IMR-90 (cell line): ENCODE data around the gene BRD8. TPM values are rescaled to one million over a fixed set of nuclear protein-coding genes. Genes with fewer than 3 reads are reported as not detected.

Experiments
- ATAC-seq: fragments of 200-7000 bp; cut with Tn5 transposase; 2 replicates; pipeline ENCODE4 v1.9.1; 2020; ENCODE audit warnings: low read depth, mild to moderate bottlenecking, moderate library complexity
- BruUV-seq: library from RNA; stranded (reverse); fragments of 400-500 nt; replicated peaks from 2 replicates; lab custom pipeline; 2021; lab: Mats Ljungman, UMichigan
- CTCF ChIA-PET: fragments of 300-600 bp; formaldehyde crosslinking; extraction: SDS; loops from one replicate; lab custom pipeline; 2021; ENCODE audit warnings: antibody characterized with exemption; lab: Yijun Ruan, JAX
- POLR2A ChIA-PET: fragments of 300-600 bp; sonication (Branson Sonifier 250); formaldehyde crosslinking; loops from one replicate; lab custom pipeline; 2022; ENCODE audit warnings: antibody characterized with exemption; ENCODE audit not compliant: unreplicated experiment; lab: Charles Lee
- DNase-seq: peaks from one replicate; pipeline ENCODE4 v3.0.0; 2013
- H2AFZ ChIP-seq: replicated peaks from 2 replicates; pipeline ENCODE3; 2013; ENCODE audit warnings: low read length, mild to moderate bottlenecking; ENCODE audit not compliant: poor library complexity
- H2AK5ac ChIP-seq: 2 replicates; pipeline ENCODE4 v1.6.1; 2013; ENCODE audit warnings: low read depth, low read length, inconsistent platforms
- H2AK9ac ChIP-seq: replicated peaks from 2 replicates; pipeline ENCODE3; 2013; ENCODE audit warnings: mild to moderate bottlenecking, low read depth, low read length, moderate library complexity; ENCODE audit not compliant: poor library complexity
- H2BK120ac ChIP-seq: 2 replicates; pipeline ENCODE4 v1.6.1; 2013; ENCODE audit warnings: low read depth, low read length, inconsistent platforms
- H2BK15ac ChIP-seq: 3 replicates; pipeline ENCODE4 v1.6.1; 2013; ENCODE audit warnings: low read depth, low read length, inconsistent platforms
- H2BK20ac ChIP-seq: 2 replicates; pipeline ENCODE4 v1.6.1; 2013; ENCODE audit warnings: low read depth, mild to moderate bottlenecking, inconsistent platforms, low read length, moderate library complexity
- H2BK5ac ChIP-seq: 2 replicates; pipeline ENCODE4 v1.6.1; 2013; ENCODE audit warnings: mild to moderate bottlenecking, low read depth, low read length, inconsistent platforms; ENCODE audit not compliant: poor library complexity, severe bottlenecking
- H3K14ac ChIP-seq: replicated peaks from 2 replicates; pipeline ENCODE4 v1.6.1; 2013; ENCODE audit warnings: low read depth, low read length, inconsistent platforms
- H3K18ac ChIP-seq: 2 replicates; pipeline ENCODE4 v1.6.1; 2013; ENCODE audit warnings: low read depth, low read length, control low read depth
- H3K23ac ChIP-seq: 2 replicates; pipeline ENCODE4 v1.6.1; 2013; ENCODE audit warnings: low read depth, low read length, inconsistent platforms
- H3K27ac ChIP-seq: 2 replicates; pipeline ENCODE4 v1.5.1; 2013; ENCODE audit warnings: mild to moderate bottlenecking, control low read depth, low read length; ENCODE audit not compliant: insufficient read depth
- H3K27me3 ChIP-seq: 2 replicates; pipeline ENCODE4 v1.6.1; 2013; ENCODE audit warnings: low read length; ENCODE audit not compliant: control insufficient read depth, insufficient read depth
- H3K36me3 ChIP-seq: 2 replicates; pipeline ENCODE4 v1.6.1; 2013; ENCODE audit warnings: low read length, mixed read lengths; ENCODE audit not compliant: control insufficient read depth, insufficient read depth
- H3K4ac ChIP-seq: 2 replicates; pipeline ENCODE4 v1.6.1; 2013; ENCODE audit warnings: low read depth, low read length, inconsistent platforms
- H3K4me1 ChIP-seq: 2 replicates; pipeline ENCODE4 v1.6.1; 2013; ENCODE audit warnings: low read length, mixed read lengths; ENCODE audit not compliant: control insufficient read depth, insufficient read depth
- H3K4me2 ChIP-seq: 2 replicates; pipeline ENCODE4 v1.6.1; 2013; ENCODE audit warnings: low read depth, mild to moderate bottlenecking, control low read depth, low read length, moderate library complexity
- H3K4me3 ChIP-seq: 2 replicates; pipeline ENCODE4 v1.5.1; 2013; ENCODE audit warnings: low read depth, mild to moderate bottlenecking, control low read depth, low read length, moderate library complexity; ENCODE audit not compliant: insufficient read depth
- H3K56ac ChIP-seq: 2 replicates; pipeline ENCODE4 v1.6.1; 2013; ENCODE audit warnings: low read length, inconsistent platforms; ENCODE audit not compliant: insufficient read depth; ENCODE audit errors: extremely low read depth
- H3K79me1 ChIP-seq, 2 experiments: 2 replicates each; pipeline ENCODE4 v1.6.1; 2013; ENCODE audit warnings: low read length in 2 of 2, inconsistent platforms in 1 of 2, low read depth in 1 of 2
- H3K9ac ChIP-seq: 2 replicates; pipeline ENCODE4 v1.6.1; 2013; ENCODE audit warnings: low read depth, low read length, control low read depth
- H3K9me1 ChIP-seq: 2 replicates; pipeline ENCODE4 v1.6.1; 2013; ENCODE audit warnings: low read length, inconsistent platforms; ENCODE audit not compliant: insufficient read depth
- H3K9me3 ChIP-seq: 2 replicates; pipeline ENCODE4 v1.6.1; 2013; ENCODE audit warnings: low read length; ENCODE audit not compliant: control insufficient read depth, insufficient read depth
- H4K20me1 ChIP-seq: 2 replicates; pipeline ENCODE4 v1.6.1; 2013; ENCODE audit warnings: low read length, inconsistent platforms; ENCODE audit not compliant: insufficient read depth
- H4K5ac ChIP-seq: 2 replicates; pipeline ENCODE4 v1.6.1; 2013; ENCODE audit warnings: mild to moderate bottlenecking, low read depth, low read length, control low read depth
- H4K8ac ChIP-seq, 2 experiments: 2 replicates each; pipeline ENCODE4 v1.6.1; 2013; ENCODE audit warnings: low read depth in 2 of 2, low read length in 2 of 2, control low read depth in 1 of 2, inconsistent platforms in 1 of 2
- H4K91ac ChIP-seq: 2 replicates; pipeline ENCODE4 v1.6.1; 2013; ENCODE audit warnings: low read depth, low read length, inconsistent platforms; ENCODE audit not compliant: insufficient read depth
- BHLHE40 ChIP-seq: fragments of 150-350 bp; IDR thresholded peaks from 2 replicates; pipeline ENCODE4 v1.6.1; 2016; ENCODE audit warnings: mild to moderate bottlenecking, low read depth, low read length
- CEBPB ChIP-seq: IDR thresholded peaks from 2 replicates; pipeline ENCODE4 v1.6.1; 2012; ENCODE audit warnings: low read depth, low read length, improper control_type of control experiment
- CHD1 ChIP-seq: IDR thresholded peaks from 2 replicates; pipeline ENCODE4 v1.6.1; 2012; ENCODE audit warnings: low read depth, low read length, improper control_type of control experiment
- FOS ChIP-seq: fragments of 150-350 bp; IDR thresholded peaks from 2 replicates; pipeline ENCODE4 v1.6.1; 2016; ENCODE audit warnings: low read depth, low read length
- MAFK ChIP-seq: IDR thresholded peaks from 2 replicates; pipeline ENCODE4 v1.6.1; 2012; ENCODE audit warnings: low read depth, low read length, improper control_type of control experiment
- MAZ ChIP-seq: IDR thresholded peaks from 2 replicates; pipeline ENCODE4 v1.6.1; 2012; ENCODE audit warnings: low read depth, mild to moderate bottlenecking, low read length, improper control_type of control experiment, moderate library complexity, borderline replicate concordance
- MXI1 ChIP-seq: IDR thresholded peaks from 2 replicates; pipeline ENCODE4 v1.6.1; 2012; ENCODE audit warnings: low read depth, mild to moderate bottlenecking, low read length, moderate library complexity, borderline replicate concordance
- NFE2L2 ChIP-seq: fragments of 150-350 bp; IDR thresholded peaks from 2 replicates; pipeline ENCODE4 v1.6.1; 2016; ENCODE audit warnings: low read depth, mild to moderate bottlenecking, low read length
- POLR2A ChIP-seq: IDR thresholded peaks from 2 replicates; pipeline ENCODE4 v1.6.1; 2012; ENCODE audit warnings: mild to moderate bottlenecking, low read depth, low read length
- RAD21 ChIP-seq: IDR thresholded peaks from 2 replicates; pipeline ENCODE4 v1.6.1; 2012; ENCODE audit warnings: low read length, improper control_type of control experiment
- RCOR1 ChIP-seq: IDR thresholded peaks from 2 replicates; pipeline ENCODE4 v1.6.1; 2012; ENCODE audit warnings: mild to moderate bottlenecking, low read length, improper control_type of control experiment; ENCODE audit not compliant: insufficient replicate concordance
- RFX5 ChIP-seq: IDR thresholded peaks from 2 replicates; pipeline ENCODE4 v1.8.0; 2012; ENCODE audit warnings: low read depth, mild to moderate bottlenecking, low read length, moderate library complexity
- SMC3 ChIP-seq: fragments of 150-350 bp; IDR thresholded peaks from 2 replicates; pipeline ENCODE4 v1.6.1; 2016; ENCODE audit warnings: low read depth, mild to moderate bottlenecking, antibody characterized with exemption, low read length, moderate library complexity
- WGBS, 2 experiments: methylation state at CpG; one replicate each; pipeline versions ENCODE4 v1.1.5 to v1.1.7; 2013; ENCODE audit warnings: missing lambda C conversion rate in 2 of 2; ENCODE audit not compliant: insufficient read length in 1 of 2; ENCODE audit errors: extremely low coverage in 2 of 2; 5-methylcytosine and 5-hydroxymethylcytosine counted together
- dilution Hi-C: fragments of 300-500 bp; cut with HindIII; formaldehyde crosslinking; loops from one replicate; pipeline ENCODE4 v1.14.3; 2018; ENCODE audit warnings: low sequenced_read_pairs; ENCODE audit not compliant: unreplicated experiment
- in situ Hi-C: fragments of 300-500 bp; cut with MboI; formaldehyde crosslinking; loops from 3 replicates; pipeline ENCODE4 v1.14.3; 2019; ENCODE audit warnings: low sequenced_read_pairs, inconsistent platforms, mixed read lengths
- intact Hi-C: fragments of 100-400 bp; cut with micrococcal nuclease; formaldehyde crosslinking; loops from 2 replicates; pipeline ENCODE4 v1.10.0; 2022
- polyA plus RNA-seq, 3 experiments: library from polyadenylated mRNA; depleted of rRNA; stranded (reverse); fragments of >200 nt; gene quantifications; 2 replicates each; pipeline ENCODE4 v1.2.3, GENCODE V29; 2012; ENCODE audit warnings: low replicate concordance in 1 of 3
- total RNA-seq: library from RNA; depleted of rRNA; stranded (reverse); fragments of >200 nt; gene quantifications from 2 replicates; pipeline ENCODE4 v1.2.3, GENCODE V29; 2012
- TF ChIP-seq, protein P1 (sequence below): fragments of 150-350 bp; IDR thresholded peaks from 2 replicates; pipeline ENCODE4 v1.6.1; 2017; ENCODE audit warnings: mild to moderate bottlenecking, antibody characterized with exemption, low read length, low read depth
- TF ChIP-seq, protein P2 (sequence below): fragments of 150-350 bp; IDR thresholded peaks from 2 replicates; pipeline ENCODE4 v1.6.1; 2016; ENCODE audit warnings: low read depth, mild to moderate bottlenecking, low read length, moderate library complexity, borderline replicate concordance
- TF ChIP-seq, protein P3 (sequence below): conservative IDR thresholded peaks from 2 replicates; pipeline ENCODE4 v1.5.1; 2012; ENCODE audit warnings: mild to moderate bottlenecking, low read depth, low read length, improper control_type of control experiment

BRD8 gene
- total and polyA plus RNA-seq, 2 of the 4 experiments (the other 2 are of a cell fraction): 36.9 to 43.6 TPM

DNA sequence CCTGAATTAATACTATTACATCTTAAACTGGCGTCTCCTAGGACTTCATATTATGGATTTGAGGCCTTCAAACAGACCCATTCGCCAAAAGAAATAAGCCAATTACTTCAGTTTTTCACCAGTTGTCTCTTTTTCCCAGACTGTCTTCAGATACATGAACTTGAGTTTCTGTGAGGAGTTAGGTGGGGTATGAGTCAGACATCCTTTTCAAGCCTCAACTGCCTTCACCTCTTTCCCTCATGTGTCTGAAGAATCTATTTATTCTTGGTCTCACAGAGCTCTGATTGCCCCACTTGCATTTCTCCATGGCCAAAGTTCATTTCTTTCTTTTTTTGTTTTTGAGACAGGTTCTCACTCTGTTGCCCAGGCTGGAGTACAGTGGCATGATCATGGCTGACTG is 82.1 kb downstream of the BRD8 start:
- Histone ChIP-seq H4K91ac (no peak overlapping the region), H2BK20ac (no peak overlapping the region), H3K56ac (no peak overlapping the region), H4K20me1 (no peaks in the 10 kb centered on the region), H3K14ac (no peak overlapping the region), H3K4me3 (no peak overlapping the region), H2AFZ (no peak overlapping the region), H3K4ac (no peak overlapping the region), H3K36me3 (no peaks in the 10 kb centered on the region), H3K79me1 (no peaks in the 10 kb centered on the region), H3K4me2 (no peak overlapping the region), H2AK5ac (no peak overlapping the region), H3K23ac (no peak overlapping the region), H3K27ac (no peak overlapping the region), H2BK15ac (no peak overlapping the region), H3K9ac (no peak overlapping the region), H2BK120ac (no peak overlapping the region), H4K5ac (no peak overlapping the region), H4K8ac (no peak overlapping the region), H3K18ac (no peak overlapping the region), H3K4me1 (no peaks in the 10 kb centered on the region), H2AK9ac (no peak overlapping the region), H2BK5ac (no peak overlapping the region), H3K9me1 (no peaks in the 10 kb centered on the region), H3K27me3 (peaks cover 29% of the 10 kb centered on the region), H3K9me3 (no peaks in the 10 kb centered on the region)
- TF ChIP-seq NFE2L2 (no peak), CHD1 (no peak), FOS (no peak), MXI1 (no peak), POLR2A (no peak), RFX5 (no peak), CEBPB (no peak), RAD21 (no peak), MAFK (no peak), MAZ (no peak), SMC3 (no peak), BHLHE40 (no peak), RCOR1 (no peak)
- TF ChIP-seq, protein P1, sequence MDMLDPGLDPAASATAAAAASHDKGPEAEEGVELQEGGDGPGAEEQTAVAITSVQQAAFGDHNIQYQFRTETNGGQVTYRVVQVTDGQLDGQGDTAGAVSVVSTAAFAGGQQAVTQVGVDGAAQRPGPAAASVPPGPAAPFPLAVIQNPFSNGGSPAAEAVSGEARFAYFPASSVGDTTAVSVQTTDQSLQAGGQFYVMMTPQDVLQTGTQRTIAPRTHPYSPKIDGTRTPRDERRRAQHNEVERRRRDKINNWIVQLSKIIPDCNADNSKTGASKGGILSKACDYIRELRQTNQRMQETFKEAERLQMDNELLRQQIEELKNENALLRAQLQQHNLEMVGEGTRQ: no peak
- TF ChIP-seq, protein P2, sequence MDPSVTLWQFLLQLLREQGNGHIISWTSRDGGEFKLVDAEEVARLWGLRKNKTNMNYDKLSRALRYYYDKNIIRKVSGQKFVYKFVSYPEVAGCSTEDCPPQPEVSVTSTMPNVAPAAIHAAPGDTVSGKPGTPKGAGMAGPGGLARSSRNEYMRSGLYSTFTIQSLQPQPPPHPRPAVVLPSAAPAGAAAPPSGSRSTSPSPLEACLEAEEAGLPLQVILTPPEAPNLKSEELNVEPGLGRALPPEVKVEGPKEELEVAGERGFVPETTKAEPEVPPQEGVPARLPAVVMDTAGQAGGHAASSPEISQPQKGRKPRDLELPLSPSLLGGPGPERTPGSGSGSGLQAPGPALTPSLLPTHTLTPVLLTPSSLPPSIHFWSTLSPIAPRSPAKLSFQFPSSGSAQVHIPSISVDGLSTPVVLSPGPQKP: no peak
- TF ChIP-seq, protein P3, sequence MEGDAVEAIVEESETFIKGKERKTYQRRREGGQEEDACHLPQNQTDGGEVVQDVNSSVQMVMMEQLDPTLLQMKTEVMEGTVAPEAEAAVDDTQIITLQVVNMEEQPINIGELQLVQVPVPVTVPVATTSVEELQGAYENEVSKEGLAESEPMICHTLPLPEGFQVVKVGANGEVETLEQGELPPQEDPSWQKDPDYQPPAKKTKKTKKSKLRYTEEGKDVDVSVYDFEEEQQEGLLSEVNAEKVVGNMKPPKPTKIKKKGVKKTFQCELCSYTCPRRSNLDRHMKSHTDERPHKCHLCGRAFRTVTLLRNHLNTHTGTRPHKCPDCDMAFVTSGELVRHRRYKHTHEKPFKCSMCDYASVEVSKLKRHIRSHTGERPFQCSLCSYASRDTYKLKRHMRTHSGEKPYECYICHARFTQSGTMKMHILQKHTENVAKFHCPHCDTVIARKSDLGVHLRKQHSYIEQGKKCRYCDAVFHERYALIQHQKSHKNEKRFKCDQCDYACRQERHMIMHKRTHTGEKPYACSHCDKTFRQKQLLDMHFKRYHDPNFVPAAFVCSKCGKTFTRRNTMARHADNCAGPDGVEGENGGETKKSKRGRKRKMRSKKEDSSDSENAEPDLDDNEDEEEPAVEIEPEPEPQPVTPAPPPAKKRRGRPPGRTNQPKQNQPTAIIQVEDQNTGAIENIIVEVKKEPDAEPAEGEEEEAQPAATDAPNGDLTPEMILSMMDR: no peak
- ChIA-PET CTCF (no interaction called here), POLR2A (no interaction called here)
- intact Hi-C loops (no loop called here), dilution Hi-C loops (no loop called here), in situ Hi-C loops (no loop called here)
- no peak for DNase-seq
- no peak for ATAC-seq
- no CpG with 5 or more reads among the region's 2 CpGs for WGBS, 2 experiments
- no TSS peak for BruUV-seq
